GM18526 (cell line): ENCODE measurements around the gene CCSER1.

Experiments
- POLR2A ChIP-seq: IDR thresholded peaks from 3 replicates; pipeline ENCODE4 v1.6.1; 2011; ENCODE audit not compliant: insufficient read length; ENCODE audit errors: extremely low read depth

CCSER1 gene

DNA sequence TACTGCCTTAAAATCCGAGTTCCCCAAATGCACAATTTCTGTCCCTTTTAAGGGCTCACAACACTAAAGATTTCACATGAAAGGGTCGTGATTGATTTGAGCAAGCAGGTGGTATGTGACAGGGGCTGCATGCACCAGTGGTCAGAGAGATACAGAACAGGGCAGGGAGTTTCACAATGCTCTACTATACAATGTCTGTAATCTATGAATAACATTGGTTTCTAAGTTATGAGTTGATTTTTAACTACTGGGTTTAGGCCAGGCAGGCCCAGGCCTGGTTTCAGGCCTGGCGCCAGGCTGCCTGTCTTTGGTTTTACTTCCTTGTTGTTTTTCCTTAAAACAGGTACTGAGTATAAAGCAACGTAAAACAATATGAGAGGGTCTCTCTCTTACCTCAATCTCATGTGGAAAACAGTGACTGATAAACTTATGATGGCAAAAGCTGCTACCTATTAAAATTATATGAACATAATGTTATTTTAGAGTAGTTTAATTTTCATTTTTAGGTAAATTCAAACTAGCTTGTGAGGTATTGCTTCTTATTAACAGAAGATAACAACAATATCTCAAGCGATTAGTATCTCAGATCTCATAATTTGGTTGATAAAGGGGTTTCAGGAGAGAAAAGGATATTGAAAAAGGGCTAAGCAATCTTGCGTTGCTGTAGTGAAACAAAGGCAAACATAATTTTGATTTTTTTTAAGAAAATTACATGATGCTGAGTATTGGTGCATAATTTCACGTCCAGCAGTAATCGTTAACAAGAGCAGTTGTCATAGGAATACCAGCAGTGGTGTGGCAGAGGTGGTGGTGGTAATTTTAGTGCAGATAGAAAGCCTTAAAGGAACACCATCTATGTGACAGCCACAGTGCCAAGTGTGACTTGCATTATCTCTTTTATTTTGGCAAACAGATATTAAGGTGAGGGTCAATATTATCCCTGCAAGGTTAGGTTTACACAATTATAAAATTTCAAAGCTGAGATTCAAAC lies 1232.1 kb downstream of the CCSER1 start:
- TF ChIP-seq POLR2A = no peak

DNA sequence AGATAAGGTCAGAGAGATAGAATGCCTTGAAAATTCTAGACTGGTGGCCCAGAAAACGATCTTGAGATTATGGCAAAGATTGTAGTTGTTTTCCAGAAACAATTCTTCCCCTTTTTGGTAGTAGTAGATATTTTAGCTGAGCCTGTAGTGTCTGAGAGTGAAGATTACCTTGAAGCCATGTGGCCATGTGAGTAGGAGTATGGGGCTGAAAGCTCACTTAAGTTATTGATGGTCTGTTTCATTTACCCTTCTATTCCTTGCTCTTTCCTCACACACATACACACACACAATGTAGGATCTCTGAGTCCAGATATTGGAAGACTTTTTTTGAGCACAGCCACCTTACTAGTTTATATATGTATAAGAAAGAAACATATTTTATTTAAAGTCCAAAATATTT lies 1234.9 kb downstream of the CCSER1 start:
- TF ChIP-seq POLR2A = no peak

DNA sequence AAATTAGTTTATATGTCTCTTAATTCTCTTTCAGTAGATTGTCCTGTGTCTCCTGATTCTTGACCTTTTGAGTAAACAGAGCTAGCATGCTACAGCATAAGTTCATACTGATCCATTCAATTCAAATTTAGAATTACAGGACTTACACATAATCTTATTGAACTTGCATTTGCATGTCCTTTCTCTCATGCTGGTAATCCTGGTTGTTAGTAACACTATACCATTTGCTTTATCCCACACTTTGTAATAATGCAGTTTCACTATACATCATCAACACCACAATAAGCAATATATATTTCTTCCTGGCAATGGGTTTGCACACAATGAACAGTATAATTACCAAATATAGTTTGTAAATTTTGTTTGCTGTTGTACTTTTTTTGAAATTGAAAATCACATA lies 1239.4 kb downstream of the CCSER1 start:
- TF ChIP-seq POLR2A = no peak

DNA sequence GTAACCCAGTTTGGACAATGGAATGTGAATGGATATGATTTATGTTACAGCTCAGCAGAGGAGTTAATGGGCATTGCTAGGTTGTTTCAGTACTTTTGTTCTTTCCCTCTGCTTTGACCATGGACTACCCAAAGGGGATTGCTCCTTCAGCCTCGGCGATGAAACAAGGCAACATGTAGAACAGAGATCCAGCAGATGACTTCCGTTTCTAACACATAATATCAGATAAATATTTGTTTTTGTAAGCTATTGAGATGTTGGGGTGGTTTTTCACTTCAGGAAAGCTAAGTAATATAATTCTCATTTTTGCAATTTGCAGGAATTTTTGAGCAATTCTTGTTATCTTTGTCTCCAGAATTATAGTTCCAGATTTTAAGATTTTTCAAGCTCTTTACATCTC lies 1241.9 kb downstream of the CCSER1 start:
- no peak for TF ChIP-seq POLR2A

DNA sequence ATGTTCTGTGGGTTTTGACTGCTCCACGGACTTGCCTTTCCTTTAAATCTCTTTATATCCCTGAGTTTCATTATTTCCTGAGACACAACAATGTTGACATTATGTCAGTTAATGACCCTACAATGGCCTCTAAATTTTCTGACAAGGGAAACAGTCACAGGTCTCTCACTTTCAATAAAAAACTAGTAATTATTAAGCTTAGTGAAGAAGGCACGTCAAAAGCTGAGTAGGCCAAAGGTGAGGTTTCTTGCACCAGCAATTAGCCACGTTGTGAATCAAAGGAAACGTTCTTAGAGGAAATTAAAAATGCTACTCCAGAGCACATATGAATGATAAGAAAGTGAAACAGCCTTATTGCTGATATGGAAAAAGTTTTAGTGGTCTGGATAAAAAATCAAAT lies 1246.4 kb downstream of the CCSER1 start:
- no peak for TF ChIP-seq POLR2A

DNA sequence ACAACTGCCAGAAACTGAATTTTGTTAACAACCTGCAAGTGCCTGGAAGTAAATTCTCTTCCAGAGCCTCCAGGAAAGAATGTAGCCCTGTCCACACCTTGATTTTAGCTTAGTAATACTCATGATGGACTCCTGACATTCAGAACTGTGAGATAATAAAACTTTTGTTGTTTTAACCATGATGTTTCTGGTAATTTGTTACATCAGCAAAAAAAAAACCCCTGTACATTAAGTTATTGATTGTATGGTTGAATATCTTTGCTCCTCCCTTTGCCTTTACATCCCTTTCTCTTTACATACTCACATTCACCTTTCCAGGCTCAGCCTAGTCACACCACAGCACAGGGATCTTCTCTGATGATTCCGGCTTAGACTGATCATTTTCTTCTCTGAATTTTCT lies 1294.8 kb downstream of the CCSER1 start:
- no peak for TF ChIP-seq POLR2A

DNA sequence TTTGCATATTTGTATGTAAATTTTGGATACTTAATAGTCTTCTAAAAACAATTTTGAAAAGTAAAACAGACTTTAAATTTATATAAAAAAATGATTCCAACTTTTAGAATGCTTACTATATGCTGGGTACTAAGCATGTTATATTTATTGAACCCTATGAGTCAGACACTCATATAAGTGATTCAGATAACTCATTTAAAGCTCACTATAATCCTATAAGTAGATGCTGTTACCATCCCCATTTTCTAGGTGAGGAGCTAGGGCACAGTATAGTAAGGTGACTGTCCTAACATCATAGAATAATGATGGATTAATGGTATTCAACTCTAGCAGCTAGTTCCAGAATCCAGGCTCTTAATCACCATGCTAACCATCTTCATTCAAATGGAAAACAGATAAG lies 1299.5 kb downstream of the CCSER1 start:
- TF ChIP-seq POLR2A = no peak

DNA sequence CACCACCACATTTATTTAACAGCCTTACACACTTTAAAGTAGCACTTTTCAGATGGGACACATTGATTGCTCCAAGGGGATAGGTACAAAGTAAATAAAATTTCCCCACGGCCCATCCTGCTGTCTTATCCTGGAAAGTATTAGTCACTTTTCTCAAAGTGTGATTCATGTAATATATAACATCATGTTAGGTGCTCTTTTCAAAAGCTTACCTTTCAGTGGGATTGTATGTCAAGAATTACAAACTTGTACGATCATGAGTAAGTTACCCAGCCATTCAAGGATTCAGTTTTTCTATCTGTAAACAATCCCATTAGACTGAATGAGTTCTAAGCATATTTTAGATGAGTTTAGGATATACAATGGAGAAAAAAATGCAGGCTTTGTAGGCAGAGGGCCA lies 1300.0 kb downstream of the CCSER1 start:
- TF ChIP-seq POLR2A = no peak

DNA sequence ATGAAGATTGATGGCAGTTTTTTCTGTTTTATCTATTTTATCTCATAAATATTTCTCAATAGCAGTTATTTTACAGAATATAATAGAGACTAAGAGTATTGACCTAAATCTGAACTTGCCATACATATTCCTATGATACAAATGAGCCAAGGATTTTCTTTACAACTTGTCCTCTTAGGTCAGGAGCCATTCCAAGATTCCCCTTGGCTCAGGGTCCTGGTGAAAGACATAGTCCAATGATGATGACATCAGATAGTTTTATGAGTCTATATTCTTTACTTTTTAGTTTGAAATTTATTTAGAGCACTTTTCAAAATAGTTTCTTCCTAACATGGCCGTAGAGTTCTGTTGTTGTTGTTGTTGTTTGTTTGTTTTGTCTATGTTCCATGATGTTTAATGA lies 1307.4 kb downstream of the CCSER1 start:
- no peak for TF ChIP-seq POLR2A

DNA sequence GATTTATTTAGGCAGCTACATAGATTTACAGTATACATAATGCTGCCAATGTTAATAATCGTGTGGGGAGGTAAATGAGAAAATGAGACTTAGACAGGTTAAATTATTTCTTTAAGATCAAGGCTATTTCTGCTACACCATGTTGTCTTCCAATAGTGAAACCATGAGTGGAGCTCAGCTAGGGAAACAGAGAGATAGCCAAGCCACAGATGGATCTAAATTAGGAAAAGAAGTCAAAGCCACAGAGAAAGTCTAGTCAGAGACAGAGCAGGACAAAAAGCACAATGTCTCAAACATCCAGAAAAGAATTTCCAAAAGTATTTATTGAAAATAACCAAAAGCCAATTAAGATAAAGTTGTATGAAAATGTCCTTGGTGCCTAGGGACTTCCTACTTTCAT lies 1309.4 kb downstream of the CCSER1 start:
- TF ChIP-seq POLR2A = no peak

DNA sequence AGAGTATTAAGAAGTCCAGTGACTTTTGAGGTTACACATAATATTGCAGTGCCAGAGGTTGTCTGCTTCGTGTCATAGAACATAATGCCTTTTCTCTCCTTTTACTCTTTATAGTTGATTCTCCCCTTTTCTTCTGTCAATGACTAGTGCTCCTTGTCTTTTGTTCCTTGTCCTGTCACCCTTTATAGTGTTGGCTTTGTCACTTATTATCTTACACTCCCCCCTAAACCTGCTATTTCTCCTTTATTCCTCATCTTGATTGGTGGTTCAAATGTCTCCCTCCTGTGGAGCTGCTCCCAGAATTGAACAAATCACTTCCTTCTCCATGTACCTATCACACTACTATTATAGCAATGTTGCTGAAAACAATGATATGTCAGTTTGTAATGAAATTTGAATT lies 1320.0 kb downstream of the CCSER1 start:
- TF ChIP-seq POLR2A = no peak

DNA sequence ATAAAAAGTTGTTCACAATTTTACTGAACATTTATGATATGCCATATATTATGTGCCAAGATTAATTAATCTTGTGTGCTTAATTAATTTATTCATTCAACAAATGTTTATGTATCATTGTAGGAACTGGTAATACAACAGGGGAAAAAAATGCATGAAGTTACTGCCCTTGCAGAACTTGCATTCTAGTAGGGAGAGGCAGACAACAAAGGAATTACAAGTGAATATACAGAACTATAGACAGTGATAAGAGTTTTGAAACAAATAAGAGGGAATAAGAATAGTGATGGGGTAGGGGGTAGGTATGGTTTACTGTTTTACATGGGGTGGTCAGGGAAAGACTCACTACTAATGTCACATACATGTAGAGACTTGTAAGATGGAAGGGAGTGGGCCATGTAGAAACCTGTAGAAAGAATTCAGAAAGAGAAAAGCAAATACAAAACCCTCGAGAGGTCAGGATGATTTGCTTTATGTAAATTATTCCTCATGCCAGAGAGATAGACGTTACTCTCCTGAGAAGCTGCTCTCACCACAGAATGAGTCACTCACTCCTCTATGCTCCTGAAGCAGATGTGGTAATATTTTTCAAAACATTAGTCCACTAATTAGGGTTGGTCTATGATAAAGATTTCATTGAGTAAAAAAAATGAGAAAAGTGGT lies 1321.6 kb downstream of the CCSER1 start:
- no peak for TF ChIP-seq POLR2A

DNA sequence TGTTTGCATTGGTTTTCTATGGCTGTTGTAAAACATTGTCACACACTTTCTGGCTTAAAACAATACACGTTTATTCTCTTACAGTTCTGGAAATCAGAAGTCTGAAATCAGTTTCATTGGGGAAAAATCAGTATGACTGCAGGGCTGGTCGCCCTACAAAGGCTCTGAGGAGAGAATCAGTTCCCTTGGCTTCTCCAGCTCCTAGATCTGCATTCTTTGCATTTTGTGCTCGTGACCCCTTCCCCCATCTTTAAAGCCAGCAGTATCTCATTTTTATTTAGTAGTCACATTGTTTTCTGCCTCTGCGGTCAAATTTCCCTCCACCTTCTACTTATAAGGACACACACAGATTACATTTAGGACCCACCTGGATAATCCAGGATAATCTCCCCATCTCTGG lies 1326.9 kb downstream of the CCSER1 start:
- no peak for TF ChIP-seq POLR2A

DNA sequence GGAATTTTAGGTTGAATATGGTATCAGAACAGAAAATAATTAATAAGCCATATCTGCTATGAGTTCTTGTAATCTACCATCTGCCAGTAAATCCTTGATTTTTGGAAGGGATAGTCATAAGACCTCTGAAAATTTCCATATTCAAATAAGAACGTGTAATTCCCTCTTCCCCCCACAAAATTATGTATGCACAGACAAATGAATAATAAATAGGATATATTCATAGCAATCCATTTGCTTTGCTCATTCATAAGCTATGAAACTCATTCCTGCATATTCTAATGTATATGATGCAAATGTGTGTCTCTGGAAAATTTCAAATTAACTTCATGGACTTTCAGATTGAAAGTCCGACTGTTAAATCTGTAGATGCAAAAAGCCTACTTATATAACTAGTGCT lies 1343.5 kb downstream of the CCSER1 start:
- TF ChIP-seq POLR2A = no peak

DNA sequence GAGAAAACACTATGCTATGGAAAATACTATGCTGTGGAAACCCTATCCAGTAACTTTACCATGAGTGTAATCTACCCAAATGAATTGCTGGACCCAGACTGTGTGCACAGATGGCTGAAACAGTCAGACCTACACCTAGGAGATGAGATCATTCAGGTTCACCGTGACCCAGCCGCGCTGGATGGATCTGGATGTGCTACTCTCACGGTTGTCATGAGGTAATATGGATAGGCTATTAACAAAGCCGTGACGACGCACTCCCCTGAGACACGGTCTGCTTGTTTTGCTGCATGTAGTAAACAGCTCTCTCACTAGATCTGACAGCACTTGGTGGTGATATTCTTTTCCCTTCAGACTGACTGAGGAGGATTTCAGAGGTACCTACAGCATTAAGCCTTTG lies 1344.1 kb downstream of the CCSER1 start:
- TF ChIP-seq POLR2A = no peak

DNA sequence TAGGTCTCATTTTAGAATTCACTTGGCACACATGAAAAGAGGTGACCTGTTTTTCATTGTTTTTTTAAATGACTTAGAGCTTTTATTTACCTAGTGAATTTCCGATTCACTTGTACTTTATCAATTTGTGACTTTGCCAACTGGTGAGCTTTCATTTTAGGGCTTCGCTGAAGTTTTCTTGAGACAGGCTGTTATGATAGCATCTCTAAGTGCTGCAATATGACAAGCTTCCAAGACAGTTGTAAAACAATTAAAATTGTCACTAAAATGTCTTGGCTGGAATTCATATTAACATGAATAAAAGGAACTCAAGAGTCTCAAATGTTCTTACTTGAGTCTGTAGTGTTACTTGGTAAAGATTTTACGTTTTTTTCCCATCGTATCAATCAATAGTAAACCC lies 1344.9 kb downstream of the CCSER1 start:
- TF ChIP-seq POLR2A = no peak
